Measurements from ENCODE around the gene CASR.

- no peak for TF ChIP-seq ZNF621 (tag by site-specific recombination; IDR thresholded peaks at IDR 0.05)
- TF ChIP-seq IKZF3 (tag by site-specific recombination; IDR thresholded peaks at IDR 0.05) = no peak
- no peak for TF ChIP-seq HOXA7 (CRISPR knock-in tag; IDR thresholded peaks at IDR 0.05; ENCODE audit: borderline replicate concordance)
- no peak for TF ChIP-seq REST (tag by site-specific recombination; IDR thresholded peaks at IDR 0.05)
- TF ChIP-seq CTCF (tag by site-specific recombination; IDR thresholded peaks at IDR 0.05) = no peak
- no peak for TF ChIP-seq ZFP41 (tag by site-specific recombination; IDR thresholded peaks at IDR 0.05; ENCODE audit: borderline replicate concordance)
- TF ChIP-seq ZNF274 (IDR thresholded peaks at IDR 0.05; ENCODE audit: low read length) = no peak
- no peak for TF ChIP-seq ZNF274 (tag by site-specific recombination; IDR thresholded peaks at IDR 0.05; ENCODE audit: borderline replicate concordance)
- no peak for TF ChIP-seq ZNF280C (tag by site-specific recombination; IDR thresholded peaks at IDR 0.05)
Observed at GRCh38 chr3:122233101-122233952, 49.9 kb downstream of the CASR start.
